Measurements from ENCODE around the gene DNAAF3.

The DNAAF3 gene

GRCh38 chr19:55115446-55116065 lies 50.9 kb downstream of the DNAAF3 start:
- no peaks in the 10 kb centered on the region for H3K27me3 ChIP-seq (ENCODE audit: insufficient read depth, low read length, poor library complexity)
- TF ChIP-seq CTCF (IDR thresholded peaks at IDR 0.05; ENCODE audit: borderline replicate concordance, extremely low read depth, low read length, poor library complexity, severe bottlenecking), result no peak
- no peak for TF ChIP-seq EZH2 (IDR thresholded peaks at IDR 0.05; ENCODE audit: borderline replicate concordance, low read depth, low read length, severe bottlenecking)
- peaks cover 70% of the 10 kb centered on the region for H3K79me2 ChIP-seq (ENCODE audit: insufficient read depth, low read length)
- ATAC-seq (ENCODE audit: insufficient read depth, low read depth) (no peak), DNase-seq (no peak)
- H3K4me3 ChIP-seq (ENCODE audit: low read depth in 1 of 2, low read length in 2 of 2), result peak overlapping the region; percentile 61 to 65; a peak in 3 of 4 replicates
- H3K4me2 ChIP-seq (ENCODE audit: insufficient read depth, low read length), result peak overlapping the region; percentile 75
- H4K20me1 ChIP-seq (ENCODE audit: insufficient read depth, low read length), result peaks cover 57% of the 10 kb centered on the region
- H3K9me3 ChIP-seq (ENCODE audit: insufficient read depth, low read length, severe bottlenecking), result no peaks in the 10 kb centered on the region
- H3K9ac ChIP-seq (ENCODE audit: low read depth, low read length), result peak overlapping the region; percentile 66
- H3K4me1 ChIP-seq (ENCODE audit: insufficient read depth, low read length), result peaks cover 33% of the 10 kb centered on the region
- peaks cover 25% of the 10 kb centered on the region for H3K36me3 ChIP-seq (ENCODE audit: insufficient read depth, low read length)
- H2AFZ ChIP-seq (ENCODE audit: low read depth, low read length), result no peak overlapping the region
- H3K27ac ChIP-seq (ENCODE audit: low read length), result peak overlapping the region; percentile 69

- Histone ChIP-seq H3K79me2 (ENCODE audit: insufficient read depth, low read length) (peaks cover 78% of the 10 kb centered on the region), H3K36me3 (ENCODE audit: insufficient read depth, low read length) (peaks cover 33% of the 10 kb centered on the region), H3K9me3 (ENCODE audit: insufficient read depth, low read length, severe bottlenecking) (no peaks in the 10 kb centered on the region), H3K27me3 (ENCODE audit: insufficient read depth, low read length, poor library complexity) (no peaks in the 10 kb centered on the region), H3K4me3 (ENCODE audit: low read depth in 1 of 2, low read length in 2 of 2) (peak overlapping the region in 1 of 2 experiments; percentile 65; a peak in 2 of 4 replicates), H4K20me1 (ENCODE audit: insufficient read depth, low read length) (peaks cover 64% of the 10 kb centered on the region), H3K4me2 (ENCODE audit: insufficient read depth, low read length) (peak overlapping the region; percentile 75), H3K27ac (ENCODE audit: low read length) (no peak overlapping the region; the same call in 1 of the 2 replicates), H2AFZ (ENCODE audit: low read depth, low read length) (no peak overlapping the region), H3K9ac (ENCODE audit: low read depth, low read length) (peak overlapping the region; percentile 66; the same call in 1 of the 2 replicates), H3K4me1 (ENCODE audit: insufficient read depth, low read length) (peaks cover 33% of the 10 kb centered on the region)
- TF ChIP-seq CTCF (IDR thresholded peaks at IDR 0.05; ENCODE audit: borderline replicate concordance, extremely low read depth, low read length, poor library complexity, severe bottlenecking), result no peak
- TF ChIP-seq EZH2 (IDR thresholded peaks at IDR 0.05; ENCODE audit: borderline replicate concordance, low read depth, low read length, severe bottlenecking), result no peak
- DNase-seq (no peak), ATAC-seq (ENCODE audit: insufficient read depth, low read depth) (no peak)
These were observed 51.8 kb downstream of the DNAAF3 start for GRCh38 chr19:55114566-55115145.

- H3K4me1 ChIP-seq (ENCODE audit: insufficient read depth, low read length), result peaks cover 30% of the 10 kb centered on the region
- H3K27ac ChIP-seq (ENCODE audit: low read length), result no peak overlapping the region
- H3K4me3 ChIP-seq (ENCODE audit: low read depth in 1 of 2, low read length in 2 of 2), result no peak overlapping the region
- DNase-seq (no peak), ATAC-seq (ENCODE audit: insufficient read depth, low read depth) (no peak)
- H3K9ac ChIP-seq (ENCODE audit: low read depth, low read length), result no peak overlapping the region
- H3K79me2 ChIP-seq (ENCODE audit: insufficient read depth, low read length), result peaks cover 83% of the 10 kb centered on the region
- no peaks in the 10 kb centered on the region for H3K27me3 ChIP-seq (ENCODE audit: insufficient read depth, low read length, poor library complexity)
- H2AFZ ChIP-seq (ENCODE audit: low read depth, low read length), result no peak overlapping the region
- peaks cover 42% of the 10 kb centered on the region for H3K36me3 ChIP-seq (ENCODE audit: insufficient read depth, low read length)
- no peaks in the 10 kb centered on the region for H3K9me3 ChIP-seq (ENCODE audit: insufficient read depth, low read length, severe bottlenecking)
- peak overlapping the region; percentile 75; the same call in 1 of the 2 replicates for H3K4me2 ChIP-seq (ENCODE audit: insufficient read depth, low read length)
- no peak for TF ChIP-seq CTCF (IDR thresholded peaks at IDR 0.05; ENCODE audit: borderline replicate concordance, extremely low read depth, low read length, poor library complexity, severe bottlenecking)
- no peak for TF ChIP-seq EZH2 (IDR thresholded peaks at IDR 0.05; ENCODE audit: borderline replicate concordance, low read depth, low read length, severe bottlenecking)
- peaks cover 74% of the 10 kb centered on the region for H4K20me1 ChIP-seq (ENCODE audit: insufficient read depth, low read length)
These were observed 52.8 kb downstream of the DNAAF3 start for GRCh38 chr19:55113570-55114039.
